Measurements from ENCODE around the gene S100A7.

S100A7 gene

GRCh38 chr1:153460551-153460950, at the start of gene S100A7:
Gene S100A7 (minus strand): TSS chr1:153460651. CDS start chr1:153459013, 1,638 bp downstream.
- no peak for DNase-seq

- DNase-seq: peak; percentile 46 to 71
Observed at GRCh38 chr1:153509729-153510354, 49.4 kb upstream of the S100A7 start.

- no peak for DNase-seq
Observed at GRCh38 chr1:153509036-153509435, 48.6 kb upstream of the S100A7 start.

- DNase-seq: no peak
Observed at GRCh38 chr1:153507926-153508583, 47.6 kb upstream of the S100A7 start.

GRCh38 chr1:153506831-153507413, 46.5 kb upstream of the S100A7 start:
- no peak for DNase-seq

- no peak for DNase-seq
Observed at GRCh38 chr1:153506386-153506785, 45.9 kb upstream of the S100A7 start.

GRCh38 chr1:153505576-153505975, 45.1 kb upstream of the S100A7 start:
- no peak for DNase-seq

GRCh38 chr1:153503766-153504165, 43.3 kb upstream of the S100A7 start:
- no peak for DNase-seq

GRCh38 chr1:153498746-153499145, 38.3 kb upstream of the S100A7 start:
- DNase-seq: no peak

GRCh38 chr1:153495536-153495935, 35.1 kb upstream of the S100A7 start:
- no peak for DNase-seq

- DNase-seq: peak; percentile 66 to 71
Observed at GRCh38 chr1:153494976-153495535, 34.6 kb upstream of the S100A7 start.

GRCh38 chr1:153493343-153493960, 33.0 kb upstream of the S100A7 start:
- DNase-seq: no peak

GRCh38 chr1:153490272-153491051, 30.0 kb upstream of the S100A7 start:
- DNase-seq: peak in 1 of 2 donors; percentile 23

- DNase-seq: no peak
Observed at GRCh38 chr1:153488731-153489130, 28.3 kb upstream of the S100A7 start.

GRCh38 chr1:153487707-153488106, 27.3 kb upstream of the S100A7 start:
- DNase-seq: no peak

GRCh38 chr1:153485863-153486262, 25.4 kb upstream of the S100A7 start:
- DNase-seq: no peak

- DNase-seq: no peak
Observed at GRCh38 chr1:153483776-153484175, 23.3 kb upstream of the S100A7 start.

GRCh38 chr1:153481124-153481523, 20.7 kb upstream of the S100A7 start:
- no peak for DNase-seq

- DNase-seq: no peak
Observed at GRCh38 chr1:153478692-153479618, 18.5 kb upstream of the S100A7 start.

- DNase-seq: no peak
Observed at GRCh38 chr1:153478047-153478691, 17.7 kb upstream of the S100A7 start.

GRCh38 chr1:153476491-153477093, 16.1 kb upstream of the S100A7 start:
- DNase-seq: no peak
